Activated T-cell treated with anti-CD3 and anti-CD28 coated beads, Interleukin-2, amount 50 U/mL, for 48 hours (primary cell): ENCODE results near the gene LYST.
"Not testable (repeated sequence)": the region's sequence is repeated elsewhere in the genome, so short reads cannot be mapped to it uniquely, and the experiment has no call there.

ENCODE experiments used
- DNase-seq, 2 experiments: peaks; one replicate each; pipeline ENCODE4 v3.0.0-alpha.2; 2020

LYST gene

DNA sequence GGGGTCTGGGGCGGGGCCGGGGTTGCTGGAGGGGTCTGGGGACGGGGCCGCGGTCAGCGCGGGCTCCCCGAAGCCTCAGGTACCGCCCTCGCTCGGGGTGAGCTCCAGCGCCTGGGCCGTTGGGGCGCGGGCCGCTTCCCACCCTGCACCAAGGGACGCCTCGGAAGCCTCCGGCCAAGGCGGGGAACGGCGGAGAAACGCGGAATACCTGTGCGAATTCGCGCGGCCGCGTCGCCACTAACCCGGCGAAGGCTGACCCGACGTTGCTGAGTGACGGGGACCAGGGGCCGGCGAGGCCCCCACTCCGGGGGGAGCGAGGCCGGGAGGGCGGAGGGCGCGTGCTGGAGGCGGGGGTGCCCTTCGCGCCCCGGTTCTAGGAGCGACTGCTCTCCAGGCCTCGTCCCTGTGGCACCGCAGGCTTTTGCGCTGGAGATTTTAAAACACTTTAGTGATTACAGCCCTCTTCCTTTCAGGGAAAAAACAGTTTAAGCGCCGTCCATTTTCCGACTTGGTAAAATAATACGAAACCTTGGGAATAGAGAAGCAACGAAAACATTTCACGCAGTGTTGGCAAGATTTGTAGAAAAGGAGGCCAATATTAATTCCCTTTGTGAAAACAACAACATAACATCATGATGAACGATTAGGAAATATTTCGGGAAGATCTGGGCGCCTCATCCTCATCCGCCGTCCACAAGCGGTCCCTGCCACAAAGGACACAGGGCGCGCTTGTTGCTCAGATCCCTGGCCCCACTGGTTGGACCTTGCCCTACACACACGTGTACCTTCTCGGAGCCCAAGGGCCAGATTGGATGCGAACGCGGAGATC is 216.2 kb downstream of the LYST start:
- DNase-seq, result peak in 1 of 2 experiments; percentile 48

DNA sequence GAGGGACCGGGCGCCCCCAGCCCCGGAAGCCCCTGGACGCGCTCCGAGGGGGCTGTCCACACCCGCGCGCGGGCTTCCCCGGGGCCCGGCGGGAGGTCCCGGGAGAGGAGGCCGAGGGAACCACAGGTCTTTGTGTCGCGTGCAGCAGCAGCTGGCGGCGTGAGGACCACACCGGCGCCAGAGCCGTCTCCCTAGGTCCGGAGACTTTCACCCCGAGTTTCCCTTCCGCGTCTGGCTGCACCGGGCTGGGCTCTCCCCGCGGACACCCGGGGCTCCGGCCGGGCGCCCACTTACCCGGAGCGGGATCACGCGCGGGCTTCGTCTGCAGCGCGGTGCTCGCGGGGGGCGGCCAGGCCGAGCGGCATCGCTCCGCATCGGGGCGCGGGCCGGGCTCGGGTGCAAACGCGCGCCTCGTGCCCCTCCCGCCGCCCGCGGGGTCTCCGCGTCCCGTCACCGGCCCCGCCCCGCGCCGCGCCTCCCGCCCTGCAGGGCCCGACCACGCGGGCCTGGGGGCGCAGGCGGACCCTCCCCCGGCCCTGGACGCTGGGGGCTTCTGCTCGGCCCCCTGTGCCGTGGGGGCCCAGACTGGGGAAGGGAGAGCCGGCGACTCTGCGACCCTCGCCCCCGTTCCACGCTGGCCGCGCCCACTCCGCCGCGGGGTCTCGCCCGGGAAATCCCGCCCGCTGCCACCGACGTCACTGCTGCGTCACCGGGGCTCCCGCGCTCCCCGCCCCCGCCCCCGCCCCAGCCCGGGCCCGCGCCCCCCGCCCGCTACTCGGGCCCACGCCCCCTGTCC is 217.1 kb downstream of the LYST start, which contains the start of gene GNG4:
TSS of gene GNG4 (minus strand) at position 417 of the 796 bp plus-strand sequence. CDS start 65,946 bp downstream, outside the sequence.
- DNase-seq, result peak in 1 of 2 experiments; percentile 49

DNA sequence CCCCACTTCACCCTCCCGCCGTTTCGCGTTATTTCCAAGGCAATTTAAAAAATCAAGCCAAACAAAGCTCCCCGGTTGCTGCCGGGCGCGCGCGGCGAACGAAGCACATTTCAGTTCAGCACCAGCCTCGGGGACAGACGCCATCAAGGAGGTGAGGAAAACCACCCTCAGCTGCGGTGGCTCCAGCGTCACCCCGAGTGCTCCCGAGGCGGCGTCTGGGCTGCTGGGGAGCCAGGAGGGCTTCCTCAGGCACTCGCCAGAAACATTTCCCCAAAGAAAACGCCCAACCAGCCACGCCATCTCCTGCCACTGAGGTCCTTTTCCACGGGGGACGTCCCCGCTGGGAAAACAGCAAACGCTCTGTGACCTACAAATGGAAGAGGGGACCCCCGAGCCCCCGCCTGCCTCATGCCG is 217.7 kb downstream of the LYST start:
- DNase-seq, result peak; percentile 66 to 72

DNA sequence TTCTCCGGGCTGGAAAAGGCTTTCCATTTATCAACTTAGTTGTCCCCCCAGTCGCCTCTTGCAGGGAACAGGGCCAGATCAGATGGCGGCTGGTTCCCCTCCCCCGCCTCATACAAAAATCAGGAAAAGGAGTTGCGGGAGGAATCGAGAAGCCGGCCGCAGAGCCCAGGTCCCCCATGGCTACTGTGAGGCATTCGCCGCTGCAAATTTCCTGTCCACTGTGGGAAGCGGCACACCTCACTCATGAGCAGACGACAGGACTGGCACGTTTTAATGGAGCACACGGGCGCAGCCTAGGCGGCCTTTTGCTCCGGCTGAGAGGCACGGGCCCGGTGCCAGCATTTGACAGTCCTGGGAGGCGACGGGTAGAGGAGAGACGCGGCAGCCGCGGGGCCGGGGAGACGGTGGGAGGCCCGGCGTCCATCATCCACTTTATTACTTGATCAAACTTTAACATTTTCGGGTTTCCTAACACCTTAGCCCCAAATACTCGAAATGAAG is 218.2 kb downstream of the LYST start:
- no peak for DNase-seq

DNA sequence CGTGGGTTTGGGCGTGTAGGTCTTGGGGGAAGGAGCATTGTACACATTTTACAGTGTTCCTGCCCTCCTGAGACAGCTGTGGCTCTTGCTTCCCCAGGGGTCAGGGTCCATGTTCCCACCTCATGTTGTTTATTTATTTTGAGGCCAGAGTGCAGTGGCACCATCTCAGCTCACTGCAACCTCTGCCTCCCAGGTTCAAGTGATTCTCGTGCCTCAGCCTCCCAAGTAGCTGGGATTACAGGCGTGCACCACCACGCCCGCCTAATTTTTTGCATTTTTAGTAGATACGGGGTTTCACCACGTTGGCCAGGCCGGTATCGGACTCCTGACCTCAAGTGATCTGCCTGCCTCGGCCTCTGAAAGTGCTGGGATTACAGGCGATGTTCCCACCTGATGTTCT is 219.2 kb downstream of the LYST start:
- DNase-seq, result not testable (repeated sequence)

DNA sequence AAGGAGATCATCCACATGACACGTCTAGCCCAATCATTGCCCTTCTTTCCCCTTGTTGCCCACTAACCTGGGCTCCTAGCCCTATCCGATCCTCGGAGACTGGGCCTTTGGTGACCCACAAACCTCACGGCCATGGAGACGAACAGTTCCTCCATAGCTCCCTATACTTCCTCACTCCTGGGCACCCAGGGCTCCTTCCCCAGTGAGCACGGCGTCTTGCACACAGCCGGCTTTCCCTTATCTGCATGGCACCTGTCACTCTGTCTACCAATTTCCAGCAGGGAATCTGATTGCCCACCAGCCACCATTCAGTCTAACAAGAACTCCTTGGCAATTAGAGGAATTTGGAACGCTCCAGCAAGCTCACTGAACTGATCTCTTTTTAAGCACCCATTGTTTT is 220.2 kb downstream of the LYST start:
- no peak for DNase-seq

DNA sequence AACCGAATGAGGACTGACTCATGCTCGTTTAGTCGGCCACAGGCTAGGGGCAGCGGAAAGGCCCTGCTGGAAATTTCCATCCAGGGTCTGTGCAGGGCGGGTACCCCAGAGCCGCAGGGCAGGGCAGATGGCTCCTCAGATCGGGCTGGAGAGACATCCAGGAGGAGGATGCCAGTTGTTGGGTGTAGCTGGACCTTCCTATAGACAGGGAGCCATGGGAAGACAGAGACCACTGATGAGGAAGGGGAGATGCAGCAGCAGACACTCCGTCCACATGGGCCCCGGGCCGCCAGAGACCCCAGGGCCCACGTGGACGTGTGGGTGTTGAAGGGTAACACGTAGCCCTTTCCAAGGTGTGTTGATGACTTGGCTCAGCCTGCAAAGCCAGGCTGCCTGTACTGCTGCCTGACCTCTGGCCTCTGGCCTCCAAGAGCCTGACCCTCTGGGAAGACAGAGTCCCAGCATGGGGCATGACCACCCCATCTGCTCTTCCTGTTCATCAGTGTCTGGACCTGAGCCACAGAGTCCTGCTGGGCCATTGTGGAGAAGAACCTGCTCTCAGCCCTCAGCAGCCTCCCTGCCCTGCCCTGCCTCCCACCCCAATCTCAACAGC is 221.9 kb downstream of the LYST start:
- DNase-seq, result no peak

DNA sequence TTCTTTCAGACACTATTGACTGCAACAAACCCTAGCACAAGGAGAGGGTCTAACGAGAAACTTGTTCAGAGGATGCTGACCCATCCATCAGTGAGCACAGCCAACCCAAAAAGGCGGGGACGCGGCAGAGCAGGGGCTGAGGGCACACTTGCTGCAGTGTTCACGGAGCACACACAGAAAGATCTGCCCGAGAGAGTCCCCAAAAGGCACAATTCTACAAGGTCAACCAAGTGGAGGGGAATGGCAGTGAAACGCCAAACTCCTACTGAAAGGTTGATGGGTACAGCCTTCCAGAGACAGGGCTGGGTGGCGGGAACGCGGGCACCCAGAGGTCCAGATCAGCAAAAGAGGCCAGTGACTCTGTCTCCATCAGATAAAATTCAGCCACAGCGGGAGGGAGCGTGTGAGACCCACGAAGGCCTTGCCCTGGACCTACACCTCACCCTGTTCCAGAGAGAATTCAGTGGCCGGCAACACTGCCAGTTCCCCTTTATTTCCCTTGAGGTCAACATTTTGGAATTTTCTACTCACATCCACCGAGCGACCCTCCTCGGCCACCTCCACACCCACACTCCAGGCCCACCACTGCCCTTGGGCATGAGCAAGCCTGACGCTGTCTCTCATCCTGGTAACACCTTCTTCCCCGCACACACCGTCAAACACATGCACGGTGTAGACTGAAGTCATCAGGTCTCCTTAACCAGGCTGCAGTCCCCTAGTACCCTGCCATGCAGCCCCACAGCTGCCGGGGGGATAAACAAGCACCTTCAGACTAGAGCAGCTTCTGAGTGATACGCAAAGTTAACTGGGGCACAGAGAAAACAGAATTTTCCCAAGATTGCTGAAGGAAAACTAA is 222.6 kb downstream of the LYST start:
- DNase-seq, result no peak

DNA sequence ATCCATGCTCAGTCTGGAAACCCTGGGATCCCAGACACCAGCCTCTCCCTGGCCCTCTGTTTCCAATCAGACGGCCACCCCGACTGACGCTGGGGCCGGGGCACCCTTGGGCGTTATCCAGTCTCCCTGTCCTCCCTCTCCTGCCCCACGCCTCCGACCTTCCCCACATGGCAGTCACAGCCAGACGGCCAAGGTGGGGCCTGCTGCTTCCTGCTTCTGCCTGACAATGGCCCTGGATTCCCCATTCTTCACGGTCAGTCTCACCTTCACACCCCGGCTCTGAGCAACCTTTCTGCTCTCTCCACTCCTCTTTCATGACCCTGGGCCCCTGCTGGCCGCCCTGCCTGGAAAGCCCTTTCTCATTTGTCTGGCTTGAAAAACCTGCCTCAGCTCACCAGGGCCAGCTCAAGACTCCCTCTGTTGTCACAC is 223.7 kb downstream of the LYST start:
- DNase-seq, result no peak

DNA sequence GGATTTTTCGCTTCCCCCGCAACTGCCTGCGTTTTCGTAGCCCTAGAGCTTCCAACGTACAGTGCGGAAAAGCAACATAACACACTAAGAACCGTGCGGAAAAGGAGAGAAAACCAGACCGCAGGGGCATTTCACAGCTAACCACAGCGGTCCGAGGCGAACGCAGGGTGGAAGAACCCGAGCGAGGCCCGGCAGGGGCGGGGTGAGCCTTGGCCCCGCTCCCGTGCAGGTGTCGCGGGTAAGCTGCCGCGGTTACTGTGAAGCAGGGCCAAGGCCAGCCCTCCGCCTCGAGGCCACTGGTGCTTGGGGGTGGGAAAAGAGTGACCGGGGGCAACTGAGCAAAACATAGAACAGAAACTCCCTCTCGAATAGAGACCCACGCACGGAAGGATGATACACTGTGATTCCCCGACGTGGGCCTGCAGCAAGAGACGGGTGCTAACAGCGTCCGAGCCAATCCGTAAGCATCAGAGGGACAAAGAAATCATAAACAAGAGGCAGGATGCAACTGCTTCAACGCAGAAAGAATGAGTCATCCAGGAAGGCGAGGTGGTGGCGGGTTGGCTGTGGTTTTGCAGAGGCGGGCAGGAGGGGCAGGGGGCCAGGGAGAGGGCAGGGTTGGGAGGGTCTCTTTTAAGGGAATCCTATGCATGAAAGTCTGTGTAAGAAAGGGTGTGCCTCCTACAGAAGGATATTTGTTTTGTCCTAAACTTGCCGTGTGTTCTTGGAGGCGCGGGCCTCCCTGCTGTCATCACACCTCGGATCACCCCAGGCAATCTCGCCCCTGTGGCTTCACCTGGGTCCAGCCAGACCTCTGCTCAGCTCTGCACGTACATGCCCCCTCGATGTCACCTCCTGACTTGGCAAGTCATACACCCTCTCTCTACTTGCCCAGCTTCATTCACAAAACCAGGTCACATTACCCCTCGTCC is 224.4 kb downstream of the LYST start:
- peak; percentile 67 to 70 for DNase-seq

DNA sequence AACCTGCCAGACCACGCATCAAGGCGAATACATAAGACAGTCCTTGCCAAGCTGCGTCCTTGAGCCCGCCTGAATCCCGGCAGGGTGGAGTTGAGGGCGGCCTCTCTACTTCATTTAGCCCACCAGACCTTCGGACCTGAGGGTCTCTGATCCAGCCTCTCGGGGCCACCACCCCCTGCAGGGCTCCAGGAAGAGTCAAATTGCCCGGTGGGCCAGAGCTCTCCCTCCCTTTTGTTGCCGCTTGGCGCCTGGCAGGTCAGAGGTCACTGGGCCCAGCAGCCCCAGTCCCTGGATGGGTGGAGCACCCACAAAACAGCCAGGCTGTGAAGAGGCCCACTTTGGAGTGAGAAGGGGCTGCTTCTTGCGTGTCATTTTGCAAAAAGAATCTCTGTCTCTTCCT is 226.1 kb downstream of the LYST start:
- DNase-seq, result no peak

DNA sequence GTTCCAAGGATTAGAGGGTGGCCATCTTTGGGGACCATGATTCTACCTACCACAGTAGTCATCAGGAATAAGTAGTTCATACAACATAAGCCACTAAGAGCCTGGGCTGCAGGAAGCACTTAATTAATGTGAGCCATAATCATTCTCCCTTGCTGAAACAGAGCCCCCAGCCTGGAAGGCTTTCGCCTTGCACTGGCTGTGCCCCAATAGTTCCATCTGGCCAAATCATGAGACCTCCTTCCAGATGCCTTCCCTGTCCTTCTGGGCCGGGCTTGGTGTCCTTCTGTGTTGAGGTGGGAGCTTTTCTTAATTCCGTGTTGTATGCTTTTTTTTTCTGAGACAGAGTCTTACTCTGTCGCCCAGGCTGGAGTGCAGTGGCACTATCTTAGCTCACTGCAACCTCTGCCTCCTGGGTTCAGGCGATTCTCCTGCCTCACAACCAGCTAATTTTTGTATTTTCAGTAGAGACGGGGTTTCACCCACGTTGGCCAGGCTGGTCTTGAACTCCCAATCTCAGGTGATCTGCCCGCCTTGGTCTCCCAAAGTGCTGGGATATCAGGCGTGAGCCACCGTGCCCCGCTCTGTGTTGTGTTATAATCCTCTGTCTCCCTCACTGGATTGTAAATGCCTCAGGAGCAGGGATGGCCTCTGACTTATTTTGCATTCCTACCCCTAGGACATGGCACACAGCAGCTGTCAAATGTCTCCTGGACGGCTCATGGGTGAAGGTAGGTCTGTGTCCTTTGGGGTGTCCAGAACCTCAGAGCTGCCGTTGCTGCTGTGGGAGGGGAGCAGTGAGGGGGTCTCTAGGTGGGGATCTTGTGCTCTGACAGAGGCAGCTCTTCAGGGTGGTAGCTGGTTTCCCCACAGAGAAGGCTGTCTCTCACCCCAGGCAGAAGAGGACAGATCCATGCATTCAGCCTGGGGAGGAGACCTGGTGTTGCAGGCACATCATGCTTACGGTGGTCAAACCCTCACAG is 227.2 kb downstream of the LYST start:
- DNase-seq, result no peak

DNA sequence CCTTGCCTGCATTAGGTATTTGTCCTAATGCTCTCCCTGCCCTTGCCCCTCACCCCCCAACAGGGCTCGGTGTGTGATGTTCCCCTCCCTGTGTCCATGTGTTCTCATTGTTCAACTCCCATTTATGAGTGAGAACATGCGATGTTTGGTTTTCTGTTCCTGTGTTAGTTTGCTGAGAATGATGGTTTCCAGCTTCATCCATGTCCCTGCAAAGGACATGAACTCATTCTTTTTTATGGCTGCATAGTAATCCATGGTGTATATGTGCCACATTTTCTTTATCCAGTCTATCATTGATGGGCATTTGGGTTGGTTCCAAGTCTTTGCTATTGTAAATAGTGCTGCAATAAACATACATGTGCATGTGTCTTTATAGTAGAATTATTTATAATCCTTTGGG is 228.1 kb downstream of the LYST start:
- not testable (repeated sequence) for DNase-seq

DNA sequence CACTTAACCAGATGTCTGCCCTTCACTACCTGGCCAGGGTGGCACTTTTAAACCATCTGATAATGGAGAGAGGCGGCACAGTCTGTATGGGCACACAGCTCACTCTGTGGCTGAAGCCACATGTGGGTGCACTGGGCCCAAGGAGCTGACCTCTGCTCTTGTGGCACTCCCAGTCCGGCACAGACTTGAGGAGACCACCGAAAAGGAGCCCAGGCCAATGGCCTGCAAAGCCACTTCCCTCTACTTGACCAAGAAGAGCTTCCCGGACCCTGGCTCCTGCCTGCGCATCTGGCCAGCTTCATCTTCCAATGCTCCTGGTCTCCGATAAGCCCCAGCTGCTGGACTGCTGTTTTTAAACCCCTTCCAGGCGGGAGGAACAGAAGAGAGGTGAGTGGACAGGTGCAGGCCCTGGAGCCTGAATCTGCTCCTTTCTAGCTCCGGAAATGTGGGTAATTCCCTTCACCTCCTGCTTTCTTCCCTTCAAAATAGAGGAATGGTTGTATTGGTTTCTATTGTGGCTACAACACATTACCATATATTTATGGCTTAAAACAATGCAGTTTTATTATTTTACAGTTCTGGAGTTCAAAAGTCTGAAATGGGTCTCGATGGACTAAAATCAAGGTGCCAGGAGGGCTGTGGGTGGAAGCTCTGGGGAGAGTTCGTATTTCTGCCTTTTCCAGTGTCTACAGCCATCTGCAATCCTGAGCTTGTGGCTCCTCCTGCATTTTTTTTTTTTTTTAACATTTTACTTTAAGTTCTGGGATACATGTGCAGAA is 228.8 kb downstream of the LYST start:
- no peak for DNase-seq

DNA sequence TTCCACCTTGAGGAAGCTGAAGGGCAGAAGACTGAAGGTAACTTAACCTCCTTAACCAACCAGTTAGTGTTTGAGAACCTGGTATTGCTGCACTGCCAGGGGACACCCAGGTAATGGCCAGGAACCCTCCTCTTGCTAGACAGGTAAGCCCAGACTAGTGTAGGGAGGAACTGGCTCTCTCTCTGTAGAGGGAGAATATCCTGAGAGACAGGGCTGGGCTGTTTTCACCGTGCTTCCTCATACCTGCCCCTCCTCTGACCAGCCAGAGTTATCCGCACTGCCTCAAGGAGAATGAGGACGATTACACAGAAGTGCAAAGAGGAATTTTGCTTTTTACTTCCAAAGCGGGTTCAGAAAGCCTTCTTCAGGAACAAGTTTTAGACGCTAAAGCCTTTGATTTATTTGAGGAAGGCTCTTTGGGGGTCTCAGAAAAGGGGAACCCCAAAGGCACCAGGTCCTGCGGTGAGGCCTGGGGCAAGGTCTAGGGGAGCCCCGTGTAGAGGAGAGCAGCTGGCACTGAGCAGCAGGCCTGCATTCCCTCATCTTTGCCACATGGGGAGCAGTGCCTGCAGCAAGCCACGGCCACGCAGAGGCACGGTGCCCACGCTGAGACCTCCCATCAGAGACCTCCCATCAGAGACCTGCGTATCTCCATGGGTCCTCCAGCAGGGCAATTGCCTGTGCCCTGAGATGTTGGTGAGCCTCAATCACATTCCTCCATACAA is 230.6 kb downstream of the LYST start:
- no peak for DNase-seq

DNA sequence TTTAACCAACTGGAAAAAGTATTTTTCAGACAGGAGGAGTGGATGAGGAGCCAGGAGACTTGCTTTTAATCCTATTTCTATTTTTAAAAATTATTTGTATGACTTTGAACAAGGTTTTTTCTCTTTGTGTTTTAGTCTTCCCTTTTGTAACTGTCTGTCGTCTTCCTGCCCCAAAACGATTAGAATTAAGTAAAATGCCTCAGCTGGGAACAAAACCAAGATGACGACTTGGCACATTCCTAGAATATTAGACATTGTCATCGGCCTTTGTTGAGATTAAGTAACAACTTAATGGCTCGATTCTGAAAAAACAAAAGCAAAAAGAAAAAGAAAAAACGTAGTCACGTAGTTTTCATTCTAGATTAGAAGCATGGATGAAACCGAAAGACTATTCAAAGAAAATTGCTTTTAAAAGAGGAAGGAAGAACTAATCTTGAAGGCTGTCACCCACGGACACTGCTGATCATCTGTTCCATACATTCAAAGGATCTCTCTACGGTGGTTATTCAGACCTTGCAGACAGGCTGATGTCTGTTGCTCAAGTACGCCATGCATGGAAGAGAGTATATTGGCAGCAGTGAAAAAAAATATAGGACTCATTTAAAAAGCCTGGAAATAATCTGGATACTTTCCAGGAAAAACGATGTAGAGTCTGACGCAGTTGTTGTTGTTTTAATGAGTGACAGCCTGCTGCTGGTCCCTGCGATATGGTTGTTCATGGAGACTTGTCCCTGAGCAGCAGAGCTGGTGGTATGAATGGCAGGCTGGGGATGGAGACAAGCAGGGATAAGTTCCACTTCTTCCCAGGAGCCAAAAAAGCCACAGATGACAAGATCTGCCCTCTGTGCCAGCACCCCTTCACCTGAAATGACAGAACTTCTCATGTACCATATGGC is 234.0 kb downstream of the LYST start:
- no peak for DNase-seq

DNA sequence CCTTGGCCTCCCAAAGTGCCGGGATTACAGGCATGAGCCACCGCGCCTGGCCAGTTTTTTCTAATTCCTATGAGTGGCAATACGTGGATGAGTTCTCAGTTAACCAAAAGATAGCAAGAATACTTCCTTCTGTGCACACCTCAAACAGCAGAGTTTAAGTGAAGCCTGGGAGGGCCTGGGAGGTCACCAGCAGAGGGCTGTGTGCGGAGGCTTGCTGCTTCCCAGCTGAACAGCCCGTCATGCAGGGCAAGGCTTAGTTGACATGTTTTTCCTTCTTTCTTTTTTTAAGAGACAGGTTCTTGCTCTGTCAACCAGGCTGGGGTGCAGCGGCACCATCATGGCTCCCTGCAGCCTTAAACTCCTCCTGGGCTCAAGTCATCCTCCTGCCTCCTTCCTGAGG is 234.9 kb downstream of the LYST start:
- no peak for DNase-seq
